ENCODE data around the gene SFI1.

The SFI1 gene

GRCh38 chr22:31628969-31629708 lies 132.8 kb downstream of the SFI1 start:
- TF ChIP-seq, protein P1, sequence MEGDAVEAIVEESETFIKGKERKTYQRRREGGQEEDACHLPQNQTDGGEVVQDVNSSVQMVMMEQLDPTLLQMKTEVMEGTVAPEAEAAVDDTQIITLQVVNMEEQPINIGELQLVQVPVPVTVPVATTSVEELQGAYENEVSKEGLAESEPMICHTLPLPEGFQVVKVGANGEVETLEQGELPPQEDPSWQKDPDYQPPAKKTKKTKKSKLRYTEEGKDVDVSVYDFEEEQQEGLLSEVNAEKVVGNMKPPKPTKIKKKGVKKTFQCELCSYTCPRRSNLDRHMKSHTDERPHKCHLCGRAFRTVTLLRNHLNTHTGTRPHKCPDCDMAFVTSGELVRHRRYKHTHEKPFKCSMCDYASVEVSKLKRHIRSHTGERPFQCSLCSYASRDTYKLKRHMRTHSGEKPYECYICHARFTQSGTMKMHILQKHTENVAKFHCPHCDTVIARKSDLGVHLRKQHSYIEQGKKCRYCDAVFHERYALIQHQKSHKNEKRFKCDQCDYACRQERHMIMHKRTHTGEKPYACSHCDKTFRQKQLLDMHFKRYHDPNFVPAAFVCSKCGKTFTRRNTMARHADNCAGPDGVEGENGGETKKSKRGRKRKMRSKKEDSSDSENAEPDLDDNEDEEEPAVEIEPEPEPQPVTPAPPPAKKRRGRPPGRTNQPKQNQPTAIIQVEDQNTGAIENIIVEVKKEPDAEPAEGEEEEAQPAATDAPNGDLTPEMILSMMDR (conservative IDR thresholded peaks at IDR 0.05; ENCODE audit: low read depth, low read length): no peak
- H3K4me3 ChIP-seq (ENCODE audit: low read length): peak overlapping the region; percentile 80
- no peak for DNase-seq (ENCODE audit: low read depth)

DNA sequence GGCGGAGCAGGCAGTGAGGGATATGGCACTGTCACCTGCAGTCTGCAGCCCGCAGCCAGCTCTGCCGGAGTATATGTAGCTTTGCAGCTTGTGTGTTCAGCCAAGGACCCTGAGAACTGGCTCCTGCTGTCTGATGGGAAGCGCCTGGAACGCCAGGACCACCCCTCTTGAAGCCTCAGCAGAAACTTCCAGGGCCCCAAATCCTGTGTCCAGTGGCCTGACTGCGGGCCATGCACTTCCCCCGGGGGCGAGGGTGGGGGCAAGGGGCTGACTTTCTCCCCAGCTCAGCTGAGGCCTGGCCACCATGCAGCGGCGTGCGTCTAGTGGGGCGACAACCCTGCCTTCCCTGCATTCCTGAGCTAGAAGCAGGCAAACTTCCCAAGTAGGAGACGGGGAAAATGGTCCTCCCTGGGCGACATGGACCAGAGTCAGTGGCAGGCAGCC lies 133.4 kb downstream of the SFI1 start:
- peak overlapping the region; percentile 80 for H3K4me3 ChIP-seq (ENCODE audit: low read length)
- DNase-seq (ENCODE audit: low read depth): no peak
- TF ChIP-seq, protein P1 (conservative IDR thresholded peaks at IDR 0.05; ENCODE audit: low read depth, low read length): no peak

DNA sequence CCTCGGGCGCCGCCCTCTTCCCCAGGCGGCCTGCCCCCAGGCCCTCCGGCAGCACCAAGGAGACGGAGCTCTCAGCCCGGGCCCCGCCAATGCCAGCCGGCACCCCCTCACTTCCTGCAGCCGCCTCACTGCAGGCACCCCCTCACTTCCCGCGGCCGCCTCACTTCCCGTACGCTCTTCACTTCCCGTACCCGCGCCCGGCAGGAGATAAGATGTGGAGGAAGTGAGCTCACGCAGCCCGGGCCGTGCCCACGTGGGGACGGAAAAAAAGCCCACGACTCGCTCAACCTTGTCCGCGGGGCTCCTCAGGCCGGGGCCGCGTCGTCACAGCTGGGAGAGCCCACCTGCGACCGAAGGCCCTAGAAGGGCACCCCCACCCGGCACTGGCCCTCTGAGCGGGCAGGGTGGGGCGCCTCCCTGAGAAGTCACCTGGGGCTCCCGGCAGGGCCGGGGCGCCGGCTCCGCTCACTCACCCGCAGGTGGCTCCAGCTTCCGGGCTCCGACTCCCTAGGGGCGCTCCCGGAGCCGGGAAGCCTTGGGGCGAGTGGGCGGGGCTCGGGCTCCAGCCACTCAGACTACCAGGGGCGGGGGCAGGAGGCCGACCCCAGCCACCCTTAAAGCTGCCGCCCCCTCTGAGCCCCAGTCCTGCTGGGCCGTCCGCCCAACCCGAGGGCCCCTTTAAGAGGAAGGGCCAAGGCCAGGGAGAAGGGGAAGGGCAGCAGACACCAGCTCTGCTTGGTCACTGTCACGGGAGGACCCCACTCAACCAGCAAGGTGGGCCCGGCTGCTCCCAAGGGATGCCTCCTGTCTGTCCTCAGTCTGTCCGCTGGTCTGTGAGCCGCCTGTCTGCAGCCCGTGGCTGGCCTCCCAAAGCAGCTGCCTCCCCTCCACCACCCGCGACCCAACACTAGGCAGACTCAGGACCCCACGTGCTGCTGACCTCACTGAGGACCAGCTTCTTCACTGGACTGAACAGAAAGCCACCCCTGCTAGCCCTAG lies 134.3 kb downstream of the SFI1 start:
- TF ChIP-seq, protein P1 (conservative IDR thresholded peaks at IDR 0.05; ENCODE audit: low read depth, low read length): peak; percentile 2
- peak overlapping the region; percentile 80 for H3K4me3 ChIP-seq (ENCODE audit: low read length)
- peak; percentile 54 for DNase-seq (ENCODE audit: low read depth)

DNA sequence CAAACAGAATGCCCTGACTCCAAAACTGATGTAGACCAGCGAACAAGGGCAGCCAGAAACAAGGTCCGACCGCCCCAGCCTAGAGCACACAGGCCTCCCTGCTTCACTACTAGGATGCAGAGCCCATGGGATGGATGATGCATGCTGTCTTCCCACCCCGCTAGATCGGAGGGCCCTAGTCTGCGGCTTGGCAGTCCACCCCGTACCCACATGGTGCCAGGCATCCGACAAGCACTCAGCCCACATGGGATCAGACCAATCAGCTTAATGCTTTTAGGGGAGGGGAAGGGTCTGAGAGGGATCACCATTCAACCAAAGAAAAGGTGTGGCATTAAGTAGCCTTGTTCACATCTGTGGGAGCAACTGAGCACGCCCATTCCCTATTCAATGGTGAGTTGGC lies 135.1 kb downstream of the SFI1 start:
- TF ChIP-seq, protein P1 (conservative IDR thresholded peaks at IDR 0.05; ENCODE audit: low read depth, low read length): no peak
- H3K4me3 ChIP-seq (ENCODE audit: low read length): peak overlapping the region; percentile 80
- peak; percentile 51 for DNase-seq (ENCODE audit: low read depth)

DNA sequence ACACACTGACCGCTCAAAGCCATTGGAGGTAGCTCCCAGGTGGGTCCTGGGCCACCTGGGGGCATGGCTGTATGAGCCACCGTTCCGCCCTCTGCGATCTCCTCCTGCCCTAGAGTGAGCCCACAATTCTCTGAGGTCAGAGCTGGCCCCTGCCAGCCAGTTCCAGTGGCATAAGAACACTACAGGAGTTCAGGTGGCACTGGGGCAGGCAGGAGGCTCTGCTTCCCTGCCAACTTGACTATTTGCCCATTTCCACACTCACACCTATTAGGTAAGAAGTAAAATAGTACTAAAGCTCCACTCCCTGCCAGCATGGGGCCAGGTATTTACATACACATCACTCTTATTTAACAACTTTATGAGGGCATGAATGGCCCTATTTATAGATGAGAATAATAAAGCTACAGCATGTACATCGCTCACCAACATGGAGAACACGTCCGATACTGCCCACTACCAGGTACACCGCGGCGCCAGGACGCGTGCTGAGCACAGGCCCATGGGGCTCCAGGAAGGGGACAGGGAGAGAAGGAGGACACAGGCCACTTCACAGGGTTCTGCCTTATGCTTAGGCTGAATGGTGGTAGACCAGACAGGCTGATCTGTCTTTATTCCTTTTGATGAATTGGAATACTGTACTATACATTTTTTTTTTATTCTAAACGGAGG lies 139.4 kb downstream of the SFI1 start:
- DNase-seq (ENCODE audit: low read depth): no peak
- no peak overlapping the region for H3K4me3 ChIP-seq (ENCODE audit: low read length)
- TF ChIP-seq, protein P1 (conservative IDR thresholded peaks at IDR 0.05; ENCODE audit: low read depth, low read length): no peak

GRCh38 chr22:31637447-31637890 lies 141.1 kb downstream of the SFI1 start:
- TF ChIP-seq, protein P1 (conservative IDR thresholded peaks at IDR 0.05; ENCODE audit: low read depth, low read length): no peak
- no peak overlapping the region for H3K4me3 ChIP-seq (ENCODE audit: low read length)
- no peak for DNase-seq (ENCODE audit: low read depth)

All from retinal pigment epithelial cell (primary cell).